ENCODE results near the gene MAP7.
"Not testable (repeated sequence)": the region's sequence is repeated elsewhere in the genome, so short reads cannot be mapped to it uniquely, and the experiment has no call there.

The MAP7 gene

GRCh38 chr6:136491754-136492153, 58.5 kb downstream of the MAP7 start:
- Histone ChIP-seq H3K27ac (no peak overlapping the region), H3K36me3 (no peaks in the 10 kb centered on the region), H3K27me3 (no peaks in the 10 kb centered on the region), H3K4me1 (ENCODE audit: control insufficient read depth in 1 of 2, insufficient read depth in 1 of 2, low read depth in 1 of 2, low read length in 1 of 2) (no peaks in the 10 kb centered on the region), H3K4me3 (ENCODE audit: low read depth in 1 of 2, low read length in 1 of 2) (no peak overlapping the region), H3K9me3 (no peaks in the 10 kb centered on the region)
- TF ChIP-seq, protein P1, sequence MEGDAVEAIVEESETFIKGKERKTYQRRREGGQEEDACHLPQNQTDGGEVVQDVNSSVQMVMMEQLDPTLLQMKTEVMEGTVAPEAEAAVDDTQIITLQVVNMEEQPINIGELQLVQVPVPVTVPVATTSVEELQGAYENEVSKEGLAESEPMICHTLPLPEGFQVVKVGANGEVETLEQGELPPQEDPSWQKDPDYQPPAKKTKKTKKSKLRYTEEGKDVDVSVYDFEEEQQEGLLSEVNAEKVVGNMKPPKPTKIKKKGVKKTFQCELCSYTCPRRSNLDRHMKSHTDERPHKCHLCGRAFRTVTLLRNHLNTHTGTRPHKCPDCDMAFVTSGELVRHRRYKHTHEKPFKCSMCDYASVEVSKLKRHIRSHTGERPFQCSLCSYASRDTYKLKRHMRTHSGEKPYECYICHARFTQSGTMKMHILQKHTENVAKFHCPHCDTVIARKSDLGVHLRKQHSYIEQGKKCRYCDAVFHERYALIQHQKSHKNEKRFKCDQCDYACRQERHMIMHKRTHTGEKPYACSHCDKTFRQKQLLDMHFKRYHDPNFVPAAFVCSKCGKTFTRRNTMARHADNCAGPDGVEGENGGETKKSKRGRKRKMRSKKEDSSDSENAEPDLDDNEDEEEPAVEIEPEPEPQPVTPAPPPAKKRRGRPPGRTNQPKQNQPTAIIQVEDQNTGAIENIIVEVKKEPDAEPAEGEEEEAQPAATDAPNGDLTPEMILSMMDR (IDR thresholded peaks at IDR 0.05), result no peak

GRCh38 chr6:136491251-136491650, 59.0 kb downstream of the MAP7 start:
- TF ChIP-seq, protein P1 (IDR thresholded peaks at IDR 0.05), result no peak
- Histone ChIP-seq H3K4me1 (ENCODE audit: control insufficient read depth in 1 of 2, insufficient read depth in 1 of 2, low read depth in 1 of 2, low read length in 1 of 2) (no peaks in the 10 kb centered on the region), H3K27ac (no peak overlapping the region), H3K9me3 (no peaks in the 10 kb centered on the region), H3K4me3 (ENCODE audit: low read depth in 1 of 2, low read length in 1 of 2) (no peak overlapping the region), H3K27me3 (no peaks in the 10 kb centered on the region), H3K36me3 (no peaks in the 10 kb centered on the region)

GRCh38 chr6:136489689-136490033, 60.6 kb downstream of the MAP7 start:
- not testable (repeated sequence) for H3K27ac ChIP-seq; H3K4me1 ChIP-seq (ENCODE audit: control insufficient read depth in 1 of 2, insufficient read depth in 1 of 2, low read depth in 1 of 2, low read length in 1 of 2); H3K27me3 ChIP-seq; H3K4me3 ChIP-seq (ENCODE audit: low read depth in 1 of 2, low read length in 1 of 2); H3K9me3 ChIP-seq; H3K36me3 ChIP-seq

DNA sequence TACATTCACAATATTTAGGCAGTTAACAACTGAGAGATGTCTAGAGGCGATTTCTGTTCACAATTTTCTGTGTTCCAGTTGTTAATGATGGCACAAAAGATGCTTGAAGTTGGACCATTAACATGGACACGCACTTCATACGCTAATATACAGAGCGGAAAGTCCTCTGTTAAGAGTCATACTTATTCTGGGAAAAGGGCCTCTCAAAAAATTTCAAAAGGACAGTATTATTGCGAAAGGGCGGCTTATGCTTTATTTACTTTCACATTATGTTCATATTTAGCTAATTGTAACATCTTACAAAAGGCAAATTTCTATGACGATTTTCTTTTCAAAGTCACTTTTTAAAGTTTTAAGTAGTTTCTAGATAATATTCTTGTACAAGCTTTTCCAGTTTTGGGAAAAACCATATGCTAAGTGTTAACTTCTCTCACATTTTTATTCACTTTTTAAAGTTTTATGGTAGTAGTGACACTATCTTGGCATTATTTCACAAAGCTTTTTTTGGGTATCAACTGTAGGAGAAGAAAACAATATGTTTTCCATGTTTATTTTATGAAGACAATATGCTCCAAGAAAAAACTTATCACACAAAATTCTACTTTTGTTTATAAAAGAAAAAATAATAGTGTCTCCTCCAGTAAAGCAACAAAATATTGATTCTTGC, 62.3 kb downstream of the MAP7 start:
- no peaks in the 10 kb centered on the region for H3K27me3 ChIP-seq
- TF ChIP-seq, protein P1 (IDR thresholded peaks at IDR 0.05), result no peak
- no peaks in the 10 kb centered on the region for H3K36me3 ChIP-seq
- no peak overlapping the region for H3K4me3 ChIP-seq (ENCODE audit: low read depth in 1 of 2, low read length in 1 of 2)
- no peaks in the 10 kb centered on the region for H3K4me1 ChIP-seq (ENCODE audit: control insufficient read depth in 1 of 2, insufficient read depth in 1 of 2, low read depth in 1 of 2, low read length in 1 of 2)
- H3K27ac ChIP-seq, result no peak overlapping the region
- H3K9me3 ChIP-seq, result no peaks in the 10 kb centered on the region

DNA sequence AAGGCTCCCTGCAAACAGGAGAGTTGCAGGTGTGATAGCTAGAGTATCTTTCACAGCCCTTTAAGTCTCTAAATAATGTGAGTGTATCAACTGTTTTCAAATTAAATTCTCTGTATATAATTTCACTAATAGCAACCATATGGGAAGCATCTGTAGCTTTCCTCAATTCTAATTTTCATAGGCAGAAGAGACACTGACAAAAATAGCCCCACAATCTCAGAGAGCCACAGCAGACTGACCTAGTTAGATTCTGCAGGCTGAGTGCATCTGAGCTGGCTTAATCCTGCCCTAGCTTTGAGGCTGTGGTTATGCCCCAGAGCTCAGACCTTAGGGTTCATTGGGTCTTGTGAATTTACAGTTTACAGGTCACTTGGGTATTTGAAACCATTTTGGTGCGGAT, 63.9 kb downstream of the MAP7 start:
- H3K27me3 ChIP-seq, result no peaks in the 10 kb centered on the region
- H3K4me1 ChIP-seq (ENCODE audit: control insufficient read depth in 1 of 2, insufficient read depth in 1 of 2, low read depth in 1 of 2, low read length in 1 of 2), result no peaks in the 10 kb centered on the region
- H3K4me3 ChIP-seq (ENCODE audit: low read depth in 1 of 2, low read length in 1 of 2), result no peak overlapping the region
- no peaks in the 10 kb centered on the region for H3K9me3 ChIP-seq
- no peaks in the 10 kb centered on the region for H3K36me3 ChIP-seq
- TF ChIP-seq, protein P1 (IDR thresholded peaks at IDR 0.05), result no peak
- H3K27ac ChIP-seq, result no peak overlapping the region

- H3K4me3 ChIP-seq (ENCODE audit: low read depth in 1 of 2, low read length in 1 of 2), result no peak overlapping the region
- no peaks in the 10 kb centered on the region for H3K27me3 ChIP-seq
- H3K4me1 ChIP-seq (ENCODE audit: control insufficient read depth in 1 of 2, insufficient read depth in 1 of 2, low read depth in 1 of 2, low read length in 1 of 2), result no peaks in the 10 kb centered on the region
- no peaks in the 10 kb centered on the region for H3K9me3 ChIP-seq
- no peak overlapping the region for H3K27ac ChIP-seq
- H3K36me3 ChIP-seq, result no peaks in the 10 kb centered on the region
- TF ChIP-seq, protein P1 (IDR thresholded peaks at IDR 0.05), result no peak
Measured at GRCh38 chr6:136483906-136484305, 66.3 kb downstream of the MAP7 start.

DNA sequence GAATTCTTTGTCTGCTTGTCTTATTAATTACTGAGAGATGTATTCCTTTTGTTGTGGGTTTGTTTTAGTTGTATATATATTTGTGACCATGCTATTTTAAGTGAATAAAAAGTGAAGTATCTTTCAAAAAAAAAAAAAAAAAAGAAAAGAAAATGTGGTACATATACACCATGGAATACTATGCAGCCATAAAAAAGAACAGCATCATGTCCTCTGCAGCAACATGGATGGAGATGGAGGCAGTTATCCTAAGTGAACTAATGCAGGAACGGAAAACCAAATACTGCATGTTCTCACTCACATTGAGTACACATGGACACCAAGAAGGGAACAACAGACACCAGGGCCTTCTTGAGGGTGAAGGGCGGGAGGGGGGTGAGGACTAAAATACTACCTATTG, 67.2 kb downstream of the MAP7 start:
- H3K27ac ChIP-seq, H3K36me3 ChIP-seq, H3K27me3 ChIP-seq: not testable (repeated sequence)

More for the DNA sequence above, 67.2 kb downstream of the MAP7 start:
- not testable (repeated sequence) for H3K9me3 ChIP-seq; H3K4me3 ChIP-seq (ENCODE audit: low read depth in 1 of 2, low read length in 1 of 2); H3K4me1 ChIP-seq (ENCODE audit: control insufficient read depth in 1 of 2, insufficient read depth in 1 of 2, low read depth in 1 of 2, low read length in 1 of 2)
